ENCODE data around the gene SOX6.

Gene SOX6

DNA sequence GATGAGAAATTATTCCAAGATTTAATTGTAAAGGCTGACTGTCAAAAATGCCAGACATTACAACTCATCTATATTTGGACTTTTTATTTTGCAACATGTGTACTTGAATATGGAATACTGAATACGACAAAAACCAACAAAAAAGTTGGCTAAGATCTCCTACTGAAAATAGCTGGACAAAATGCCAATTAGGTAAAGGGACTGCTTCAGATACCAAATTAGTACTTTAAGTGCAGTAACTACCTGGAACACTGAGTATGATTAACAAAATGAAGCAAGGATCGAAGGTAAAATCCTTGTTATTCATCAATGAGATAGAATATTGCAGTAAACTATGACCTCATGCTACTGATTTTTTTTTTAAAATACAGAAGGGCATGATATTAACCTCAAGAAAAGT lies 173.8 kb downstream of the SOX6 start:
- no peak for DNase-seq (ENCODE audit: low spot score)

DNA sequence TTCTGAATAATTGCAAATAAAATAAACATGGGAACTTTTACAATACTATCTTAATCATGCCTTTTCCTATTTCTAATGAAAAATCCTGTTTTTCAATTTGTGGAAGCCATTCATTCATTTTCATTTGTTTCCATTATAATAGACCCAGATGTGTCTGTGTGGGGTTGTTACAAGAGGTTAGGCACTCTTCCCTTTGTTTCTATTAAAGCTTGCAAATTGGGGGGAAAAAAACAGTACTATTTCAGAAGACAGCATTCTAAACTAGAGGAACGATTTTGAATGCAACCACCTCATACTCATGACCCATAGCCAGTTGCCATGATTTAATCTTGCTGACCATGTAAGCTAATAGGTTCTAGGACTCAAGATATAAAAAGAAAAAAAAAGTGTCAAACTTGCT lies 175.5 kb downstream of the SOX6 start:
- H3K14ac ChIP-seq (ENCODE audit: low read length), result no peak overlapping the region
- H3K27ac ChIP-seq (replicated peaks; ENCODE audit: low read length), result no peak overlapping the region
- no peak for DNase-seq (ENCODE audit: low spot score)
- H3K18ac ChIP-seq (ENCODE audit: low read length), result no peak overlapping the region
- no peak overlapping the region for H3K4me3 ChIP-seq (ENCODE audit: low read length in 2 of 2)
- H3K9me3 ChIP-seq (replicated peaks in 1 of 2; ENCODE audit: control insufficient read depth in 2 of 2, insufficient read depth in 1 of 2, low read depth in 1 of 2, low read length in 2 of 2), result no peaks in the 10 kb centered on the region
- peaks cover 6 to 7% of the 10 kb centered on the region in 2 donors for H3K4me1 ChIP-seq (ENCODE audit: control insufficient read depth in 2 of 2, insufficient read depth in 1 of 2, low read depth in 1 of 2, low read length in 2 of 2)
- H3K79me1 ChIP-seq (ENCODE audit: low read depth, low read length), result no peaks in the 10 kb centered on the region
- no peak overlapping the region for H2AK5ac ChIP-seq (ENCODE audit: low read depth, low read length)
- H2BK12ac ChIP-seq (ENCODE audit: low read length), result no peak overlapping the region
- no peak overlapping the region for H3K23ac ChIP-seq (ENCODE audit: low read depth, low read length, poor library complexity)
- H4K91ac ChIP-seq (ENCODE audit: low read depth, low read length, poor library complexity), result no peak overlapping the region
- H2BK5ac ChIP-seq (ENCODE audit: low read length), result no peak overlapping the region
- H2AFZ ChIP-seq (ENCODE audit: low read length), result no peak overlapping the region
- no peak overlapping the region for H2BK15ac ChIP-seq (ENCODE audit: low read length)
- H3K4ac ChIP-seq (ENCODE audit: low read length), result no peak overlapping the region
- H3K36me3 ChIP-seq (replicated peaks in 1 of 2; ENCODE audit: control insufficient read depth in 2 of 2, insufficient read depth in 2 of 2, low read length in 2 of 2), result no peaks in the 10 kb centered on the region
- no peak overlapping the region for H2BK120ac ChIP-seq (ENCODE audit: low read depth, low read length)
- no peak overlapping the region for H3K4me2 ChIP-seq (ENCODE audit: insufficient read depth, low read length, poor library complexity, severe bottlenecking)
- no peak overlapping the region for H3K9ac ChIP-seq (ENCODE audit: low read depth, low read length, poor library complexity)
- no CpG with 5 or more reads among the region's 1 CpG for WGBS, 2 donors (ENCODE audit: extremely low coverage in 2 of 2, insufficient read length in 2 of 2, insufficient replicate concordance in 1 of 2)
- no peaks in the 10 kb centered on the region for H3K27me3 ChIP-seq (ENCODE audit: control insufficient read depth in 3 of 3, insufficient read depth in 3 of 3, low read depth in 1 of 3, low read length in 3 of 3)
- H4K8ac ChIP-seq (ENCODE audit: low read depth, low read length), result no peak overlapping the region

More for the DNA sequence above, 173.8 kb downstream of the SOX6 start:
- no peak overlapping the region for H3K4ac ChIP-seq (ENCODE audit: low read length)
- no peak overlapping the region for H2BK12ac ChIP-seq (ENCODE audit: low read length)
- no peaks in the 10 kb centered on the region for H3K36me3 ChIP-seq (replicated peaks in 1 of 2; ENCODE audit: control insufficient read depth in 2 of 2, insufficient read depth in 2 of 2, low read length in 2 of 2)
- no peak overlapping the region for H3K23ac ChIP-seq (ENCODE audit: low read depth, low read length, poor library complexity)
- H3K4me1 ChIP-seq (ENCODE audit: control insufficient read depth in 2 of 2, insufficient read depth in 1 of 2, low read depth in 1 of 2, low read length in 2 of 2), result peaks cover 6 to 7% of the 10 kb centered on the region in 2 donors
- no peak overlapping the region for H3K9ac ChIP-seq (ENCODE audit: low read depth, low read length, poor library complexity)
- WGBS, 2 donors (ENCODE audit: extremely low coverage in 2 of 2, insufficient read length in 2 of 2, insufficient replicate concordance in 1 of 2), result no CpG with 5 or more reads among the region's 2 CpGs
- no peak overlapping the region for H4K91ac ChIP-seq (ENCODE audit: low read depth, low read length, poor library complexity)
- no peak overlapping the region for H4K8ac ChIP-seq (ENCODE audit: low read depth, low read length)
- H3K9me3 ChIP-seq (replicated peaks in 1 of 2; ENCODE audit: control insufficient read depth in 2 of 2, insufficient read depth in 1 of 2, low read depth in 1 of 2, low read length in 2 of 2), result no peaks in the 10 kb centered on the region
- no peak overlapping the region for H2BK15ac ChIP-seq (ENCODE audit: low read length)
- no peak overlapping the region for H2AK5ac ChIP-seq (ENCODE audit: low read depth, low read length)
- H3K4me2 ChIP-seq (ENCODE audit: insufficient read depth, low read length, poor library complexity, severe bottlenecking), result no peak overlapping the region
- H2AFZ ChIP-seq (ENCODE audit: low read length), result no peak overlapping the region
- no peaks in the 10 kb centered on the region for H3K79me1 ChIP-seq (ENCODE audit: low read depth, low read length)
- H3K27me3 ChIP-seq (ENCODE audit: control insufficient read depth in 3 of 3, insufficient read depth in 3 of 3, low read depth in 1 of 3, low read length in 3 of 3), result no peaks in the 10 kb centered on the region
- H3K4me3 ChIP-seq (ENCODE audit: low read length in 2 of 2), result no peak overlapping the region
- H2BK5ac ChIP-seq (ENCODE audit: low read length), result no peak overlapping the region
- no peak overlapping the region for H3K14ac ChIP-seq (ENCODE audit: low read length)
- H3K18ac ChIP-seq (ENCODE audit: low read length), result no peak overlapping the region
- H2BK120ac ChIP-seq (ENCODE audit: low read depth, low read length), result no peak overlapping the region
- no peak overlapping the region for H3K27ac ChIP-seq (replicated peaks; ENCODE audit: low read length)

DNA sequence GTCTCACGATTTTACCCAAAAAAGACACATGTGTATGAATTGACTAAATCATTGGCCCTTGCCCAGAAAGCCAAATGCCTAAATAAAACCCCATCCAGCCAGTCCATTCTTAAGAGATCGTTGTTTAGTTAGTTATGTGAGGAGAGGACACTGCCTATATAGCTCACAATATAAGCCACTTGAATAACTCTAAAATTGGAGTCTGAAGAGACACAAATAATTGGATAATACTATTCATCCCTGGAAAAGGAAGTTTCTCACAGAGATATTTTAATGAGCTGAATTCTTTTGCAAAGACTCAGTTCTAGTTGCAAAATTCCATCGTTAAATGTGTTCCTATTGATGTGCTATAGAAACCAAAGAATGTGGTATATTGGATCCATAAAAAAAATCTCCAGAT lies 176.7 kb downstream of the SOX6 start:
- Histone ChIP-seq H3K36me3 (replicated peaks in 1 of 2; ENCODE audit: control insufficient read depth in 2 of 2, insufficient read depth in 2 of 2, low read length in 2 of 2) (no peaks in the 10 kb centered on the region), H3K9ac (ENCODE audit: low read depth, low read length, poor library complexity) (no peak overlapping the region), H3K18ac (ENCODE audit: low read length) (no peak overlapping the region), H4K8ac (ENCODE audit: low read depth, low read length) (no peak overlapping the region), H3K9me3 (replicated peaks in 1 of 2; ENCODE audit: control insufficient read depth in 2 of 2, insufficient read depth in 1 of 2, low read depth in 1 of 2, low read length in 2 of 2) (no peaks in the 10 kb centered on the region), H2BK15ac (ENCODE audit: low read length) (no peak overlapping the region), H3K14ac (ENCODE audit: low read length) (no peak overlapping the region), H2BK120ac (ENCODE audit: low read depth, low read length) (no peak overlapping the region), H2AK5ac (ENCODE audit: low read depth, low read length) (no peak overlapping the region), H2BK5ac (ENCODE audit: low read length) (no peak overlapping the region), H3K4ac (ENCODE audit: low read length) (no peak overlapping the region), H2AFZ (ENCODE audit: low read length) (no peak overlapping the region), H3K27ac (replicated peaks; ENCODE audit: low read length) (no peak overlapping the region), H3K4me1 (ENCODE audit: control insufficient read depth in 2 of 2, insufficient read depth in 1 of 2, low read depth in 1 of 2, low read length in 2 of 2) (peaks cover 3 to 6% of the 10 kb centered on the region in 2 donors), H3K27me3 (ENCODE audit: control insufficient read depth in 3 of 3, insufficient read depth in 3 of 3, low read depth in 1 of 3, low read length in 3 of 3) (no peaks in the 10 kb centered on the region), H3K4me2 (ENCODE audit: insufficient read depth, low read length, poor library complexity, severe bottlenecking) (no peak overlapping the region), H3K23ac (ENCODE audit: low read depth, low read length, poor library complexity) (no peak overlapping the region), H4K91ac (ENCODE audit: low read depth, low read length, poor library complexity) (no peak overlapping the region), H3K4me3 (ENCODE audit: low read length in 2 of 2) (no peak overlapping the region), H2BK12ac (ENCODE audit: low read length) (no peak overlapping the region), H3K79me1 (ENCODE audit: low read depth, low read length) (no peaks in the 10 kb centered on the region)
- DNase-seq (ENCODE audit: low spot score), result no peak
- no CpG with 5 or more reads among the region's 3 CpGs for WGBS, 2 donors (ENCODE audit: extremely low coverage in 2 of 2, insufficient read length in 2 of 2, insufficient replicate concordance in 1 of 2)

DNA sequence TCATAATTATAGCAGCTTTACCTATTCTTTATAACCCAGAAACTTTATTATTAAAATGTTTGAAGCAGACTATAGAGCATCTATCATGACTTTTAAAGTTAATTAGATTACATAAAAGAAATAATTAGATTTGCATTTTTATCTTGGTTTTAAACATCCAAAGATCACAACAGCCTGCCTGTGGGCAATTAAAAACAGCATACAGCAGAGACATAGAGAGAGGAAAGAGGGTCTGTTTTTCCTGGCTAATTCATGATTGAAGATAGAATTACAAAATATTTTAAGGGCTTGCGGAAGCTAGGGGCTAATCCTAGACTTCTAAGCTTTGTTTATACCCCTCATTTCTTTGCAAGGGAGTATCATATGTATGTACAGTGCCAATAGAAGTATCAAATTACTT lies 178.1 kb downstream of the SOX6 start:
- Histone ChIP-seq H3K9me3 (replicated peaks in 1 of 2; ENCODE audit: control insufficient read depth in 2 of 2, insufficient read depth in 1 of 2, low read depth in 1 of 2, low read length in 2 of 2) (no peaks in the 10 kb centered on the region), H3K27me3 (ENCODE audit: control insufficient read depth in 3 of 3, insufficient read depth in 3 of 3, low read depth in 1 of 3, low read length in 3 of 3) (no peaks in the 10 kb centered on the region), H3K23ac (ENCODE audit: low read depth, low read length, poor library complexity) (no peak overlapping the region), H2BK15ac (ENCODE audit: low read length) (no peak overlapping the region), H3K4me3 (ENCODE audit: low read length in 2 of 2) (no peak overlapping the region), H3K4ac (ENCODE audit: low read length) (no peak overlapping the region), H2BK120ac (ENCODE audit: low read depth, low read length) (no peak overlapping the region), H2AFZ (ENCODE audit: low read length) (no peak overlapping the region), H3K14ac (ENCODE audit: low read length) (no peak overlapping the region), H2AK5ac (ENCODE audit: low read depth, low read length) (no peak overlapping the region), H4K8ac (ENCODE audit: low read depth, low read length) (no peak overlapping the region), H2BK12ac (ENCODE audit: low read length) (no peak overlapping the region), H3K36me3 (replicated peaks in 1 of 2; ENCODE audit: control insufficient read depth in 2 of 2, insufficient read depth in 2 of 2, low read length in 2 of 2) (no peaks in the 10 kb centered on the region), H4K91ac (ENCODE audit: low read depth, low read length, poor library complexity) (no peak overlapping the region), H3K18ac (ENCODE audit: low read length) (no peak overlapping the region), H3K9ac (ENCODE audit: low read depth, low read length, poor library complexity) (no peak overlapping the region), H2BK5ac (ENCODE audit: low read length) (no peak overlapping the region), H3K79me1 (ENCODE audit: low read depth, low read length) (no peaks in the 10 kb centered on the region), H3K4me1 (ENCODE audit: control insufficient read depth in 2 of 2, insufficient read depth in 1 of 2, low read depth in 1 of 2, low read length in 2 of 2) (peaks cover 0 to 4% of the 10 kb centered on the region in 2 donors), H3K4me2 (ENCODE audit: insufficient read depth, low read length, poor library complexity, severe bottlenecking) (no peak overlapping the region), H3K27ac (replicated peaks; ENCODE audit: low read length) (no peak overlapping the region)
- WGBS, 2 donors (ENCODE audit: extremely low coverage in 2 of 2, insufficient read length in 2 of 2, insufficient replicate concordance in 1 of 2), result no CpG with 5 or more reads among the region's 1 CpG
- DNase-seq (ENCODE audit: low spot score), result no peak

Data from neuronal stem cell (in vitro differentiated cells).